GM18867 (cell line): ENCODE results near the gene KDM1A.

Experiments used
- ATAC-seq: cut with Tn5 transposase; IDR thresholded peaks from one replicate; pipeline ENCODE4 v1.9.1; 2021; ENCODE audit warnings: mild to moderate bottlenecking, moderate library complexity; ENCODE audit not compliant: unreplicated experiment

The KDM1A gene

GRCh38 chr1:23103001-23103889 lies 84.0 kb downstream of the KDM1A start:
- ATAC-seq, result no peak

GRCh38 chr1:23108918-23109533 lies 89.8 kb downstream of the KDM1A start:
- ATAC-seq, result no peak

GRCh38 chr1:23110391-23110790 lies 91.1 kb downstream of the KDM1A start:
- ATAC-seq, result no peak

- no peak for ATAC-seq
Measured at GRCh38 chr1:23111600-23112535, 92.6 kb downstream of the KDM1A start.

- no peak for ATAC-seq
Measured at GRCh38 chr1:23114424-23115079, 95.3 kb downstream of the KDM1A start.

- no peak for ATAC-seq
Measured at GRCh38 chr1:23116216-23116836, 97.1 kb downstream of the KDM1A start.

- no peak for ATAC-seq
Measured at GRCh38 chr1:23116921-23117699, 97.8 kb downstream of the KDM1A start.

- ATAC-seq, result no peak
Measured at GRCh38 chr1:23118407-23118806, 99.1 kb downstream of the KDM1A start.

- no peak for ATAC-seq
Measured at GRCh38 chr1:23118957-23119792, 99.9 kb downstream of the KDM1A start.

- no peak for ATAC-seq
Measured at GRCh38 chr1:23120383-23120782, 101.1 kb downstream of the KDM1A start.

- ATAC-seq, result no peak
Measured at GRCh38 chr1:23122023-23122748, 102.9 kb downstream of the KDM1A start.

GRCh38 chr1:23122796-23123195 lies 103.5 kb downstream of the KDM1A start:
- no peak for ATAC-seq

GRCh38 chr1:23123528-23123927 lies 104.3 kb downstream of the KDM1A start:
- ATAC-seq, result no peak

GRCh38 chr1:23124259-23125026 lies 105.2 kb downstream of the KDM1A start:
- no peak for ATAC-seq

- ATAC-seq, result no peak
Measured at GRCh38 chr1:23125489-23125888, 106.2 kb downstream of the KDM1A start.

- no peak for ATAC-seq
Measured at GRCh38 chr1:23126200-23126599, 106.9 kb downstream of the KDM1A start.

GRCh38 chr1:23126801-23127200 lies 107.5 kb downstream of the KDM1A start:
- no peak for ATAC-seq
